MCF 10A (cell line): ENCODE results near the gene BMI1. TPM values are rescaled to one million over a fixed set of nuclear protein-coding genes. Genes with fewer than 3 reads are reported as not detected.

Source experiments
- BruUV-seq: library from RNA; stranded (reverse); fragments of 400-500 nt; replicated peaks from 2 replicates; lab custom pipeline; 2021; lab: Mats Ljungman, UMichigan
- CTCF ChIA-PET: fragments of 300-600 bp; sonication (Branson Sonifier 250); formaldehyde crosslinking; extraction: SDS; loops from one replicate; lab custom pipeline; 2021; ENCODE audit warnings: antibody characterized with exemption, inconsistent platforms; lab: Yijun Ruan, JAX
- POLR2A ChIA-PET: fragments of 300-600, 350-650 bp; sonication (Branson Sonifier 250); formaldehyde crosslinking; extraction: SDS; loops from one replicate; lab custom pipeline; 2020; ENCODE audit warnings: antibody characterized with exemption, inconsistent platforms; lab: Yijun Ruan, JAX
- DNase-seq: peaks from one replicate; pipeline ENCODE4 v3.0.0-alpha.2; 2018; ENCODE audit not compliant: unreplicated experiment
- H3K27ac Mint-ChIP-seq: one replicate; pipeline ENCODE4 v1.8.0; 2022; ENCODE audit warnings: mild to moderate bottlenecking, low read depth, mixed read lengths; ENCODE audit not compliant: unreplicated experiment
- H3K27me3 Mint-ChIP-seq: one replicate; pipeline ENCODE4 v1.8.0; 2022; ENCODE audit warnings: mixed read lengths; ENCODE audit not compliant: insufficient read depth, unreplicated experiment
- H3K36me3 Mint-ChIP-seq: one replicate; pipeline ENCODE4 v1.8.0; 2022; ENCODE audit warnings: mild to moderate bottlenecking, moderate library complexity, mixed read lengths; ENCODE audit not compliant: insufficient read depth, unreplicated experiment
- H3K4me1 Mint-ChIP-seq: one replicate; pipeline ENCODE4 v1.8.0; 2022; ENCODE audit warnings: mixed read lengths; ENCODE audit not compliant: insufficient read depth, unreplicated experiment
- H3K4me3 Mint-ChIP-seq: one replicate; pipeline ENCODE4 v1.8.0; 2022; ENCODE audit warnings: mild to moderate bottlenecking, moderate library complexity, mixed read lengths; ENCODE audit not compliant: unreplicated experiment
- H3K9me3 Mint-ChIP-seq: one replicate; pipeline ENCODE4 v1.8.0; 2022; ENCODE audit warnings: mixed read lengths; ENCODE audit not compliant: unreplicated experiment
- intact Hi-C: fragments of 100-400 bp; cut with micrococcal nuclease; formaldehyde crosslinking; loops from 2 replicates; pipeline ENCODE4 v1.14.1; 2022
- total RNA-seq: library from RNA; stranded (reverse); gene quantifications from 2 replicates; pipeline ENCODE4 v1.2.3, GENCODE V29; 2022
- TF ChIP-seq, protein P1 (sequence below): fragments of 200-600 bp; IDR thresholded peaks from one replicate; pipeline ENCODE4 v1.8.0; 2022; ENCODE audit warnings: antibody characterized with exemption, mild to moderate bottlenecking; ENCODE audit not compliant: unreplicated experiment

Gene BMI1
- total RNA-seq, 1 experiment from 2014 or later: 78.0 TPM

- H3K4me1 Mint-ChIP-seq: no peaks in the 10 kb centered on the region
- peaks cover 16% of the 10 kb centered on the region for H3K36me3 Mint-ChIP-seq
- H3K9me3 Mint-ChIP-seq: no peaks in the 10 kb centered on the region
- intact Hi-C loops: no loop called here
- POLR2A ChIA-PET: no interaction called here
- H3K27me3 Mint-ChIP-seq: peaks cover 15% of the 10 kb centered on the region
- TF ChIP-seq, protein P1, sequence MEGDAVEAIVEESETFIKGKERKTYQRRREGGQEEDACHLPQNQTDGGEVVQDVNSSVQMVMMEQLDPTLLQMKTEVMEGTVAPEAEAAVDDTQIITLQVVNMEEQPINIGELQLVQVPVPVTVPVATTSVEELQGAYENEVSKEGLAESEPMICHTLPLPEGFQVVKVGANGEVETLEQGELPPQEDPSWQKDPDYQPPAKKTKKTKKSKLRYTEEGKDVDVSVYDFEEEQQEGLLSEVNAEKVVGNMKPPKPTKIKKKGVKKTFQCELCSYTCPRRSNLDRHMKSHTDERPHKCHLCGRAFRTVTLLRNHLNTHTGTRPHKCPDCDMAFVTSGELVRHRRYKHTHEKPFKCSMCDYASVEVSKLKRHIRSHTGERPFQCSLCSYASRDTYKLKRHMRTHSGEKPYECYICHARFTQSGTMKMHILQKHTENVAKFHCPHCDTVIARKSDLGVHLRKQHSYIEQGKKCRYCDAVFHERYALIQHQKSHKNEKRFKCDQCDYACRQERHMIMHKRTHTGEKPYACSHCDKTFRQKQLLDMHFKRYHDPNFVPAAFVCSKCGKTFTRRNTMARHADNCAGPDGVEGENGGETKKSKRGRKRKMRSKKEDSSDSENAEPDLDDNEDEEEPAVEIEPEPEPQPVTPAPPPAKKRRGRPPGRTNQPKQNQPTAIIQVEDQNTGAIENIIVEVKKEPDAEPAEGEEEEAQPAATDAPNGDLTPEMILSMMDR: no peak
- H3K27ac Mint-ChIP-seq: no peak overlapping the region
- no TSS peak for BruUV-seq
- no peak for DNase-seq
- CTCF ChIA-PET: interaction anchor here (0.9 kb wide), 1 partner anchor 11 kb away, joined by 3 read pairs; no protein-coding TSS in a partner anchor
- H3K4me3 Mint-ChIP-seq: peak overlapping the region; percentile 65
These were observed 13.7 kb downstream of the BMI1 start for GRCh38 chr10:22334414-22335172.

- POLR2A ChIA-PET: no interaction called here
- CTCF ChIA-PET: interaction anchor here (0.9 kb wide), 1 partner anchor 11 kb away, joined by 3 read pairs; no protein-coding TSS in a partner anchor
- Mint-ChIP-seq H3K36me3 (peaks cover 8% of the 10 kb centered on the region), H3K27ac (no peak overlapping the region), H3K9me3 (no peaks in the 10 kb centered on the region), H3K27me3 (peaks cover 15% of the 10 kb centered on the region), H3K4me3 (peak overlapping the region; percentile 65), H3K4me1 (no peaks in the 10 kb centered on the region)
- no TSS peak for BruUV-seq
- intact Hi-C loops: no loop called here
- no peak for DNase-seq
- TF ChIP-seq, protein P1: no peak
These were observed 14.5 kb downstream of the BMI1 start for GRCh38 chr10:22335173-22335933.

DNA sequence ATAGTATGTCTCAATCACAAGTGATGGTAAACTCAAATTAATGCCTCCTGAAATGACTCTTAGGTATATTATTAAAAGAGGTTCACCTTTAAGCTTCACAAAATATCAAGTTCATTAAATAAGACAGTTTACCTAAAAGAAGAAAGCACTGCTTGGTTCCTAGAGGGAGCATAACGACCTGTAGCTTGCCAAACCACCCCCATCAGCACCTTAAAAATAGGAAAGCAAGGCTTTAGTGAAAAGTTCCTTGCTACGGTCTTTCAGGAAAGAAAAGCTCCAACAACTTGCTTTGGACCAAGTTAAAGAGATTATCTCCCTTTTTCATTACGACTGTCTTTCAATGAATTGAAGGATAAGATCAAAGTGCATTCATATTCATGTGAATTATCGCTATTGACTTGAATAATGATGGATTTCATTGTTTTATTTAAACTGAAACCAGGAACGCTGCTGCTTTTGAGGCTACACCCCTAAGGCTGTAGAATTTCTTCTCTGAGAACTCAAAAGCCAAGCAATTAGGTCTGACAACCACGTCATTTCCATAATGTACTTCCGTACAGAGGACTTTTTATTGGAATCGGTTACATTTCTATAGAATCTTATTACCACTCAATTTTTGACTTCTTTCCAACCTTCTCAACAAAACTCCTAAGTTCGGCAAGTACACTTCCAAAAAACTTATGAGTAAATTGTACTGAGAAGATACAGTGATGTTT, 17.4 kb downstream of the BMI1 start:
- H3K27me3 Mint-ChIP-seq: peaks cover 15% of the 10 kb centered on the region
- CTCF ChIA-PET: interaction anchor here (0.9 kb wide), 1 partner anchor 12 kb away, joined by 4 read pairs; no protein-coding TSS in a partner anchor
- BruUV-seq: no TSS peak

More for the DNA sequence above, 17.4 kb downstream of the BMI1 start:
- H3K4me1 Mint-ChIP-seq: peaks cover 9% of the 10 kb centered on the region
- POLR2A ChIA-PET: interaction anchor here (0.9 to 1.3 kb wide), 6 partner anchors 62 to 811 kb away, joined by 3 read pairs; no protein-coding TSS in a partner anchor
- H3K36me3 Mint-ChIP-seq: peaks cover 7% of the 10 kb centered on the region
- intact Hi-C loops: no loop called here
- TF ChIP-seq, protein P1: no peak
- H3K4me3 Mint-ChIP-seq: no peak overlapping the region
- no peak overlapping the region for H3K27ac Mint-ChIP-seq
- no peaks in the 10 kb centered on the region for H3K9me3 Mint-ChIP-seq
- no peak for DNase-seq
